ENCODE data around the gene PXMP2.

Gene PXMP2

DNA sequence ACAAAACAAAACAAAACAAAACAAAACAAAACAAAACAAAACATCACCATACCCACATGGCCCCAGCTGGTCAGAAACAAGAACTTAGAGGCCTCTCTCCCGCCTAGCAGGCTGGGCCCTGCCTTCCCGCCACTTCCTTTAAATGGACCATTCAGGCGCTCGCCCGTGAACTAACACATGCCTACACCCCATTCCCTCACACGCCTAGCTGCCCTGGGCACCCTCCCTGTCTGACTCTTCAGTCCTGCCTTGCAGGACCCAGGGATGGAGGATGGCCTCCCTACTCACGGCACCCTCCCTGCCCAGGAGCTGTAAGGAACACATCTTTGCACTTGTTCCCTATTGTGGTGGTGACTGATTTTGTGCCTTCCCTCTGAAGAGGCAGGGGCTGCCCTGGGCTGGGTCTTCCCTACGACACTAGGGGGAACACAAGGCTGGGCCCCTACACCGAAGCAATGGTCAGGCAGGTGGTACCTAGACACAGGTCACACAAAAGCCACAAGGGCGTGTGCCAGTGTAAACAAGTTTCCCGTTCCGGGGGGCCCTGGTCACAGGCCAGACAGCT lies 47.3 kb upstream of the PXMP2 start:
- Histone ChIP-seq H3K9ac (ENCODE audit: low read length) (no peak overlapping the region), H2AFZ (ENCODE audit: low read length) (no peak overlapping the region), H3K4me1 (ENCODE audit: insufficient read depth, low read length, severe bottlenecking) (no peaks in the 10 kb centered on the region), H3K4me2 (ENCODE audit: low read length) (no peak overlapping the region), H3K79me2 (ENCODE audit: insufficient read depth, low read length) (no peaks in the 10 kb centered on the region), H3K27me3 (ENCODE audit: insufficient read depth, low read length) (no peaks in the 10 kb centered on the region), H3K27ac (ENCODE audit: low read depth, low read length, poor library complexity, severe bottlenecking) (no peak overlapping the region), H3K36me3 (ENCODE audit: insufficient read depth, low read length) (peaks cover 94% of the 10 kb centered on the region), H3K4me3 (ENCODE audit: low read depth, low read length, poor library complexity, severe bottlenecking) (no peak overlapping the region), H4K20me1 (ENCODE audit: insufficient read depth, low read length) (no peaks in the 10 kb centered on the region), H3K9me2 (ENCODE audit: low read depth, low read length) (no peaks in the 10 kb centered on the region), H3F3A (ENCODE audit: insufficient read depth, low read length) (no peaks in the 10 kb centered on the region), H3K9me3 (ENCODE audit: low read length) (no peaks in the 10 kb centered on the region)
- TF ChIP-seq, protein P1, sequence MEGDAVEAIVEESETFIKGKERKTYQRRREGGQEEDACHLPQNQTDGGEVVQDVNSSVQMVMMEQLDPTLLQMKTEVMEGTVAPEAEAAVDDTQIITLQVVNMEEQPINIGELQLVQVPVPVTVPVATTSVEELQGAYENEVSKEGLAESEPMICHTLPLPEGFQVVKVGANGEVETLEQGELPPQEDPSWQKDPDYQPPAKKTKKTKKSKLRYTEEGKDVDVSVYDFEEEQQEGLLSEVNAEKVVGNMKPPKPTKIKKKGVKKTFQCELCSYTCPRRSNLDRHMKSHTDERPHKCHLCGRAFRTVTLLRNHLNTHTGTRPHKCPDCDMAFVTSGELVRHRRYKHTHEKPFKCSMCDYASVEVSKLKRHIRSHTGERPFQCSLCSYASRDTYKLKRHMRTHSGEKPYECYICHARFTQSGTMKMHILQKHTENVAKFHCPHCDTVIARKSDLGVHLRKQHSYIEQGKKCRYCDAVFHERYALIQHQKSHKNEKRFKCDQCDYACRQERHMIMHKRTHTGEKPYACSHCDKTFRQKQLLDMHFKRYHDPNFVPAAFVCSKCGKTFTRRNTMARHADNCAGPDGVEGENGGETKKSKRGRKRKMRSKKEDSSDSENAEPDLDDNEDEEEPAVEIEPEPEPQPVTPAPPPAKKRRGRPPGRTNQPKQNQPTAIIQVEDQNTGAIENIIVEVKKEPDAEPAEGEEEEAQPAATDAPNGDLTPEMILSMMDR (IDR thresholded peaks at IDR 0.05; ENCODE audit: low read length): no peak
- no peak for TF ChIP-seq EZH2 (IDR thresholded peaks at IDR 0.05; ENCODE audit: borderline replicate concordance, low read length)

DNA sequence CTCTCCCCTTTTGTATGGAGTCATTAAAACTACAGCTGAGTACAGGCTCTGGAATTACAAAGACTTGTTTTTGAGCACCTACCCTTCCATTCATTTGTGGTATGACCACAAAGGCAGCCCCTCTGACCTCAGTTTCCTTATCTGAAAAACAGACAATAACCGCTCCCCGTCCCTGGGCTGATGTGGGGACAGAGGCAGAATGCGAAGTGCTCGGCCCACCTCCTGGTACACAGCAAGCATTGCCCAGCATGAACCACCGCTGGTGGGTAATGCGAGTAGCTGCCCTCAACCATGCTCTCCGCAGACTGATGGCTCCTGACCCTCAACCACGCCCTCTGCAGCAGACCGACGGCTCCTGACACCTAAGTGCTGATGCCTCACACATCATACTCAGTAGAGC lies 46.5 kb upstream of the PXMP2 start:
- no peaks in the 10 kb centered on the region for H3K79me2 ChIP-seq (ENCODE audit: insufficient read depth, low read length)
- TF ChIP-seq, protein P1 (IDR thresholded peaks at IDR 0.05; ENCODE audit: low read length): no peak
- TF ChIP-seq EZH2 (IDR thresholded peaks at IDR 0.05; ENCODE audit: borderline replicate concordance, low read length): no peak
- no peaks in the 10 kb centered on the region for H3F3A ChIP-seq (ENCODE audit: insufficient read depth, low read length)
- H3K4me3 ChIP-seq (ENCODE audit: low read depth, low read length, poor library complexity, severe bottlenecking): no peak overlapping the region
- H3K27me3 ChIP-seq (ENCODE audit: insufficient read depth, low read length): no peaks in the 10 kb centered on the region
- H3K9ac ChIP-seq (ENCODE audit: low read length): no peak overlapping the region
- no peaks in the 10 kb centered on the region for H4K20me1 ChIP-seq (ENCODE audit: insufficient read depth, low read length)
- H3K9me3 ChIP-seq (ENCODE audit: low read length): no peaks in the 10 kb centered on the region
- peaks cover 94% of the 10 kb centered on the region for H3K36me3 ChIP-seq (ENCODE audit: insufficient read depth, low read length)
- no peak overlapping the region for H2AFZ ChIP-seq (ENCODE audit: low read length)
- H3K4me1 ChIP-seq (ENCODE audit: insufficient read depth, low read length, severe bottlenecking): no peaks in the 10 kb centered on the region
- H3K4me2 ChIP-seq (ENCODE audit: low read length): no peak overlapping the region
- no peaks in the 10 kb centered on the region for H3K9me2 ChIP-seq (ENCODE audit: low read depth, low read length)
- H3K27ac ChIP-seq (ENCODE audit: low read depth, low read length, poor library complexity, severe bottlenecking): no peak overlapping the region

DNA sequence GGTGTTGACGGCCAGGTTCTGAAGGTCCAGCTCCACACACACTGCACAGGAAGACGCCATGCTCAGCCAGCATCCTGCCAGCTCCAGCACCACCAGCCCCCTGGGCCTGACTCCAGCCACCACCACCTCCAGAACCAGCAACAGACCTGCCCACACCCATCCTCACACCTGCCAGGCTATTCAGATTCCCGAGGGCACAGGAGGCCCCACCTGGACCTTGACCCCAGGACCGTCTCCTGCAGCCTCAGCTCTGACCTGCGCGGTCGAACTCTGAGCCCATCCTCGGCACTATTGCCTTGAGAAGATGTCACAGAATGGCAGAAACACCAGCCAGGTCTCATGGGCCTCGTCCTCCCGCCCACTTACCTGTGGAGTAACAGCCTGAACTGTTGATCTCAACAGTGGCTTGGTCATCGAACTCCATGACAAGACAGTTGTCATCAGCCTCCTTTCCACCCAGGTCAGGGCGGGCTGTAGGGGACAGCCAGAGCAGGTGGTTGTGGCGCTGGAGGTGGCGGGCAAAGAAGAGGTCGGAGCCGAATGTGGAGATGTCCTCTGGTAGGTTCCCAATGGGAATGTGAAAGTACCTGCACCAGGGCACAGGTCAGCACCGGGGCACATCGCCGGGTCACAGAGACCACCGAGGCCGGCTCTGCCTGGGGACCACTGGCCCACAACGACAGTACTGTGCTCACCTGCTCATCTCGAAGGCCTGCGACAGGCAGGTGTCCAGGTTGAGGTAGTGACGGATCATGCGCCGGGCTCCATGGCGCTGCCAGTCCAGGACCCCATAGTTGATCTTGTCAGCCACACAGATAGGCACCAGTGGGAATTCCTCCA lies 45.4 kb upstream of the PXMP2 start:
- Histone ChIP-seq H3K9me3 (ENCODE audit: low read length) (no peaks in the 10 kb centered on the region), H3K27ac (ENCODE audit: low read depth, low read length, poor library complexity, severe bottlenecking) (no peak overlapping the region), H3K27me3 (ENCODE audit: insufficient read depth, low read length) (no peaks in the 10 kb centered on the region), H3K4me1 (ENCODE audit: insufficient read depth, low read length, severe bottlenecking) (no peaks in the 10 kb centered on the region), H3K4me2 (ENCODE audit: low read length) (no peak overlapping the region), H2AFZ (ENCODE audit: low read length) (no peak overlapping the region), H3K4me3 (ENCODE audit: low read depth, low read length, poor library complexity, severe bottlenecking) (no peak overlapping the region), H3K9ac (ENCODE audit: low read length) (no peak overlapping the region), H4K20me1 (ENCODE audit: insufficient read depth, low read length) (no peaks in the 10 kb centered on the region), H3K79me2 (ENCODE audit: insufficient read depth, low read length) (no peaks in the 10 kb centered on the region), H3F3A (ENCODE audit: insufficient read depth, low read length) (no peaks in the 10 kb centered on the region), H3K9me2 (ENCODE audit: low read depth, low read length) (no peaks in the 10 kb centered on the region), H3K36me3 (ENCODE audit: insufficient read depth, low read length) (peaks cover 92% of the 10 kb centered on the region)
- no peak for TF ChIP-seq EZH2 (IDR thresholded peaks at IDR 0.05; ENCODE audit: borderline replicate concordance, low read length)
- TF ChIP-seq, protein P1 (IDR thresholded peaks at IDR 0.05; ENCODE audit: low read length): no peak
